Transverse colon (tissue), 4 donors: ENCODE measurements around the gene ITM2C. TPM values are rescaled to one million over a fixed set of nuclear protein-coding genes. Genes with fewer than 3 reads are reported as not detected.

Source experiments
- DNase-seq: peaks from one replicate; pipeline ENCODE4 v3.0.0-alpha.2; 2019
- H3K27ac ChIP-seq, 4 donors: fragments of 200-600 bp; sonication (generic); 2 replicates each; pipeline ENCODE4 v1.5.1; 2016 to 2018; ENCODE audit warnings: inconsistent platforms in 4 of 4
- H3K27me3 ChIP-seq: fragments of 200-600 bp; sonication (generic); 2 replicates; pipeline ENCODE4 v1.5.1; 2017; ENCODE audit warnings: inconsistent platforms
- H3K36me3 ChIP-seq, 4 donors: fragments of 200-600 bp; sonication (generic); 2 replicates each; pipeline ENCODE4 v1.5.1; 2017 to 2019; ENCODE audit warnings: inconsistent platforms in 4 of 4
- H3K4me1 ChIP-seq, 4 donors: fragments of 200-600 bp; sonication (generic); 2 replicates each; pipeline ENCODE4 v1.5.1; 2017 to 2020; ENCODE audit warnings: inconsistent platforms in 4 of 4
- H3K4me3 ChIP-seq, 4 donors: fragments of 200-600 bp; sonication (generic); 1 replicate in 1 of 4; 2 replicates in 3 of 4; pipeline versions ENCODE4 v1.5.1 to v1.6.1; 2017 to 2019; ENCODE audit warnings: inconsistent platforms in 4 of 4
- H3K9me3 ChIP-seq, 2 donors: fragments of 200-600 bp; sonication (generic); 2 replicates each; pipeline ENCODE4 v1.5.1; 2017 to 2019; ENCODE audit warnings: inconsistent platforms in 2 of 2
- EP300 ChIP-seq: sonication (generic); formaldehyde crosslinking; IDR thresholded peaks from one replicate; pipeline ENCODE4 v1.6.1; 2017; ENCODE audit warnings: antibody characterized with exemption, low read depth
- POLR2A ChIP-seq: fragments of 450-650 bp; IDR thresholded peaks from one replicate; pipeline ENCODE4 v1.6.1; 2016; ENCODE audit warnings: antibody characterized with exemption, mild to moderate bottlenecking, moderate library complexity
- POLR2AphosphoS5 ChIP-seq, 3 donors: sonication (generic); formaldehyde crosslinking; IDR thresholded peaks; one replicate each; pipeline ENCODE4 v1.6.1; 2016; ENCODE audit warnings: antibody characterized with exemption in 3 of 3
- WGBS, 2 donors: methylation state at CpG; one replicate each; pipeline ENCODE4 v1.1.5; 2018; ENCODE audit warnings: low coverage in 1 of 2; 5-methylcytosine and 5-hydroxymethylcytosine counted together
- in situ Hi-C, 4 donors: fragments of 200-750 bp; cut with MboI; loops; one replicate each; pipeline versions ENCODE4 v1.15.0 to v1.15.1; 2017; ENCODE audit warnings: low sequenced_read_pairs in 3 of 4, low pct_ligation_motif_present in 1 of 4, low pct_unique_long_range_greater_than_20kb in 1 of 4
- intact Hi-C: fragments of 100-400 bp; cut with DNase I; formaldehyde crosslinking; loops from one replicate; pipeline ENCODE4 v1.15.1; 2023; ENCODE audit warnings: low total_unique reads
- total RNA-seq, 4 donors: library from RNA; depleted of rRNA; stranded (reverse); fragments of >200 nt; gene quantifications; one replicate each; pipeline ENCODE4 v1.1.0, GENCODE V29; 2016
- TF ChIP-seq, protein P1 (sequence below), 5 experiments: fragments of 200-600 bp in 3 of 5; fragments of 450-650 bp in 2 of 5; sonication (generic) in 3 of 5; IDR thresholded peaks; 1 replicate in 2 of 5; 2 replicates in 3 of 5; pipeline ENCODE4 v1.5.1; 2016 to 2017; ENCODE audit warnings: antibody characterized with exemption in 5 of 5, inconsistent platforms in 3 of 5, mild to moderate bottlenecking in 2 of 5, moderate library complexity in 1 of 5

The ITM2C gene
- total RNA-seq, 4 donors from 2014 or later: 911 to 2,535 (median 1,776) TPM

DNA sequence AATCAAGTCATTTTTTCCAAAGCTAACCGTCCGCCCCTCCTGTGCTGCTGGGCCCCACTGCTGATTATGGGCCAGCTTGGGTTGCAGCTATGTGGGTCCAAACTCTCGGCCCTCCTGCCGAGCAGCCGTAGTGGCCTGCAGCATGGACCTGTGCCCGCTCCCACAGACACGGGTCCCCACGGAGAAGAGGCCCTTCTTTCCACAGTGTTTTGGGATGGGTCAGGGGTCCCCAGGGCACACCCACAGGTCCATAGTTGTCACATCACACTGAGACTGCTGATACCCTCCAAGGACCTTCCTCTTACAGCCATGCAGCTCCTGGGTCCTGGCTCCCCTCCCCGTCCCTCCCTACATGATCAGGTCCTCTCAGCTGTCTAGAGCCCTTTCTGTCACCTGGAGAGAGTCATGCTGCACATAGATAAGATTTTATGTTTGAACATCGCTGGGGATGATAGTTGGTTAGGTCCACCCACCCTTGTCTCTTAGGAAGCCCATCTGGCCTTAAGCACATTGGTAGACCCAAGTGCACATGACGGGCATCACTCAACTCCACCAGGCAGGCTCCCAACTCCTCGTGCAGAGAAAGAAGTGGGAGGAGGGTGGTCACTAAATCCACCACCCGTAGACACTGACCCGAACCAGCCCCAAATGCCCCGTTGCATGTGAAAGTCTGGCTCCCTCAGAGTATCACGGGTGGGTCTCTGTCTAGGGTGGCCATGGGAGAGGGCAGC, 42.8 kb downstream of the ITM2C start:
- no peaks in the 10 kb centered on the region for H3K27me3 ChIP-seq
- in situ Hi-C loops: loop anchor here in 2 of 4 donors (5.0 to 10.0 kb wide), 3 partner anchors 45 to 77 kb away; partner anchors contain the start of gene ITM2C (in 1 of the 2)
- peaks cover 0 to 14% (median 0%) of the 10 kb centered on the region in 4 donors for H3K4me1 ChIP-seq
- H3K9me3 ChIP-seq: no peaks in the 10 kb centered on the region
- DNase-seq: no peak
- no peak overlapping the region for H3K27ac ChIP-seq
- intact Hi-C loops: no loop called here
- TF ChIP-seq, protein P1, sequence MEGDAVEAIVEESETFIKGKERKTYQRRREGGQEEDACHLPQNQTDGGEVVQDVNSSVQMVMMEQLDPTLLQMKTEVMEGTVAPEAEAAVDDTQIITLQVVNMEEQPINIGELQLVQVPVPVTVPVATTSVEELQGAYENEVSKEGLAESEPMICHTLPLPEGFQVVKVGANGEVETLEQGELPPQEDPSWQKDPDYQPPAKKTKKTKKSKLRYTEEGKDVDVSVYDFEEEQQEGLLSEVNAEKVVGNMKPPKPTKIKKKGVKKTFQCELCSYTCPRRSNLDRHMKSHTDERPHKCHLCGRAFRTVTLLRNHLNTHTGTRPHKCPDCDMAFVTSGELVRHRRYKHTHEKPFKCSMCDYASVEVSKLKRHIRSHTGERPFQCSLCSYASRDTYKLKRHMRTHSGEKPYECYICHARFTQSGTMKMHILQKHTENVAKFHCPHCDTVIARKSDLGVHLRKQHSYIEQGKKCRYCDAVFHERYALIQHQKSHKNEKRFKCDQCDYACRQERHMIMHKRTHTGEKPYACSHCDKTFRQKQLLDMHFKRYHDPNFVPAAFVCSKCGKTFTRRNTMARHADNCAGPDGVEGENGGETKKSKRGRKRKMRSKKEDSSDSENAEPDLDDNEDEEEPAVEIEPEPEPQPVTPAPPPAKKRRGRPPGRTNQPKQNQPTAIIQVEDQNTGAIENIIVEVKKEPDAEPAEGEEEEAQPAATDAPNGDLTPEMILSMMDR (IDR thresholded peaks at IDR 0.05): no peak
- TF ChIP-seq POLR2A: no peak
- TF ChIP-seq EP300: no peak
- TF ChIP-seq POLR2AphosphoS5 (IDR thresholded peaks at IDR 0.05): no peak
- H3K4me3 ChIP-seq: no peak overlapping the region
- 96 to 100% methylated on average over 2 to 16 of the region's 16 CpGs for WGBS, 2 donors
- H3K36me3 ChIP-seq: no peaks in the 10 kb centered on the region

DNA sequence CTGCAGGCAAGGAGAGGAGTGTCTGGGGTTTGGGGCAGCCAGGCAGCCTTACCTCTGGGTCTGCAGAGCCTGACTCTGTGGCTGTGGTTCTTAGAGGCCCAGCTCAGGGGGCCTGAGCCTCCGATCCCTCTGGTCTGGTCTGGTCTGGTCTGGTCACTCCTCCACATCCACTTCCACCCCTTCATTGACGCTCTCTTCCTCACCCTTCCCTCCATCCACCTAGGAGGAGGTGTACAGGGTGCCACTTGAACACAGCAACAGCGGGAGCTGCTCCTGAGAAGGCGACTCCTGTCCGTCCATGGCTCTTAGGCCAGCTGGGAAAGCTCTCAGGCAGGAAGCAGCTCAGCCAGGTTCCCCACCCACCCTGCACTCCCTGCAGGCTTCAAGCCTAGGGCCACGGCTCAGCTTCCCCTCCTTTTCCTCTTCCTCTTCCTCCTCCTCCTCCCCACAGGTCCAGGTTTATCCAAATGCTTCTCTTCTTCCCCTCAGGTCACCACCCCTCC, 43.4 kb downstream of the ITM2C start:
- 82% methylated on average over 6 of the region's 6 CpGs; no CpG with 5 or more reads in 1 of the 2 donors for WGBS, 2 donors
- Histone ChIP-seq H3K9me3 (no peaks in the 10 kb centered on the region), H3K27ac (peak overlapping the region in 1 of 4 donors; percentile 6), H3K27me3 (no peaks in the 10 kb centered on the region), H3K36me3 (no peaks in the 10 kb centered on the region), H3K4me3 (no peak overlapping the region), H3K4me1 (peaks cover 0 to 17% (median 2%) of the 10 kb centered on the region in 4 donors)
- TF ChIP-seq, protein P1 (IDR thresholded peaks at IDR 0.05): no peak
- TF ChIP-seq POLR2AphosphoS5 (IDR thresholded peaks at IDR 0.05): no peak
- TF ChIP-seq POLR2A: no peak
- no peak for TF ChIP-seq EP300
- intact Hi-C loops: no loop called here
- no peak for DNase-seq
- in situ Hi-C loops: loop anchor here in 2 of 4 donors (5.0 to 10.0 kb wide), 3 partner anchors 46 to 77 kb away; partner anchors contain the start of gene ITM2C (in 1 of the 2)

DNA sequence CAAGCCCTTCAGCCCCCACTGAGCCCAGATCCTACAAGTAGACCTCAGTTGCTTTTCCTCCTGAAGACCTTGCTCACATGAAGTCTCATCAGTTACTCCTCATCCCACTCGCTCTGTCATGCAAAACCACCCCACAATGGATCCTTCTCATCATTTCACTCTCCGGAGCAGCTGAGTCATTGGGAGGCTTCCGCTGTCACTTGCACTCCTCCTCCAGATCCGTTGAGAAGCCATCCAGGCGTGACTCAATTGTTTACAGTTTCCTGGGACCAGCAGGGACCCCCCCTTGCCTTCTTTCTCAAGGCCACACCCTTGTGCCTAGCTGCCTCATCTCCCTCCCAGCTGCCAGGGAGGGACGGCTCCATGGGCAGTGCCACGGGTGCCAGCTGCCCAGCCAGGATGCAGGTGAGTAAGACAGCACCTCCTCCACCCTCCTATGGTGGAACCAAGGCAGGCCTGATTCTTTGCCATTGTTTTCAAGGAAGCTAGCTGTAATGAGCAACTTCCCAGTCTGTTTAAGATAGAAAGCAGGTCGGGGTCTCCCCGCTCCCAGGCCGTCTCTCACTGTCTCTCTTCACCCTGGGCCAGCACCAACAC, 44.0 kb downstream of the ITM2C start:
- Histone ChIP-seq H3K36me3 (no peaks in the 10 kb centered on the region), H3K27me3 (no peaks in the 10 kb centered on the region), H3K27ac (peak overlapping the region in 3 of 4 donors; percentile 6 to 32 (median 17)), H3K9me3 (no peaks in the 10 kb centered on the region), H3K4me3 (no peak overlapping the region), H3K4me1 (peaks cover 0 to 19% (median 2%) of the 10 kb centered on the region in 4 donors)
- in situ Hi-C loops (loop anchor here in 2 of 4 donors (5.0 to 10.0 kb wide), 3 partner anchors 46 to 76 kb away; partner anchors contain the start of gene ITM2C (in 1 of the 2)), intact Hi-C loops (no loop called here)
- 46 to 66% methylated on average over 5 to 10 of the region's 10 CpGs for WGBS, 2 donors
- peak; percentile 53 for DNase-seq
- TF ChIP-seq EP300 (no peak), POLR2AphosphoS5 (IDR thresholded peaks at IDR 0.05) (peak in 2 of 3 donors; percentile 16 to 22), POLR2A (no peak)
- TF ChIP-seq, protein P1 (IDR thresholded peaks at IDR 0.05): no peak
